Muscle of leg (tissue), 11 donors: ENCODE data around the gene CD14. TPM values are rescaled to one million over a fixed set of nuclear protein-coding genes. Genes with fewer than 3 reads are reported as not detected.
A peak's percentile ranks its signal among the peaks of the same experiment; 100 is the strongest.
"Not testable (repeated sequence)": the region's sequence is repeated elsewhere in the genome, so short reads cannot be mapped to it uniquely, and the experiment has no call there.

Experiments used
- DNase-seq: peaks from one replicate; pipeline ENCODE4 v3.0.0; 2013
- H3K27ac ChIP-seq: one replicate; pipeline ENCODE4 v1.5.1; 2013; ENCODE audit warnings: mild to moderate bottlenecking, low read length, control low read depth
- H3K27me3 ChIP-seq: one replicate; pipeline ENCODE4 v1.6.1; 2013; ENCODE audit warnings: low read length; ENCODE audit not compliant: control insufficient read depth, insufficient read depth
- H3K36me3 ChIP-seq: one replicate; pipeline ENCODE4 v1.6.1; 2013; ENCODE audit warnings: low read length; ENCODE audit not compliant: control insufficient read depth, insufficient read depth
- H3K4me1 ChIP-seq: one replicate; pipeline ENCODE4 v1.6.1; 2013; ENCODE audit warnings: low read length; ENCODE audit not compliant: control insufficient read depth, insufficient read depth
- H3K4me3 ChIP-seq: one replicate; pipeline ENCODE4 v1.5.1; 2013; ENCODE audit warnings: low read length, control low read depth
- H3K9me3 ChIP-seq: replicated peaks from 2 replicates; pipeline ENCODE4 v1.6.1; 2013; ENCODE audit warnings: low read depth, low read length; ENCODE audit not compliant: control insufficient read depth
- WGBS: methylation state at CpG from one replicate; pipeline ENCODE4 v1.1.5; 2013; ENCODE audit warnings: missing lambda C conversion rate; ENCODE audit not compliant: insufficient coverage; 5-methylcytosine and 5-hydroxymethylcytosine counted together
- polyA plus RNA-seq, 8 donors: library from polyadenylated mRNA; unstranded; fragments of 120-200 nt; gene quantifications; one replicate each; pipeline versions ENCODE4 v1.2.1 to v1.2.3, GENCODE V29; 2013; ENCODE audit warnings: inconsistent platforms in 1 of 8, low replicate concordance in 1 of 8; ENCODE audit not compliant: insufficient read length in 8 of 8, insufficient read depth in 1 of 8
- total RNA-seq: library from RNA; stranded (reverse); fragments of 120-200 nt; gene quantifications from one replicate; pipeline ENCODE4 v1.2.4, GENCODE V29; 2013

Gene CD14
- total and polyA plus RNA-seq, 9 donors, result 21.0 to 32.8 (median 29.6) TPM

DNA sequence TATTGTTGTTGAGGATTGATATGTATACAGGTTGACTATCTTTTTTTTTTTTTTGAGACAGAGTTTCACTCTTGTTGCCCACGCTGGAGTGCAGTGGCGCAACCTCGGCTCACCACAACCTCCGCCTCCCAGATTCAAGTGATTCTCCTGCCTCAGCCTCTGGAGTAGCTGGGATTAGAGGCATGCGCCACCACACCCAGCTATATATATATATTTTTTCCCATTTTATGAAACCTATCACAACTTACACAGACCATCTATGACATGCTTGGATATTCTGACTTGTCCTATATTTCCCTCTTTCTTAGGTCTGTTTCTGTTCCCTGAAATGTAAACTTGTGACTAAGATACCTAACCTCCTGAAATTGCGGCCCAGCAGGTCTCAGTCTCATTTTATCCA, 5.0 kb downstream of the CD14 start:
- 83% methylated on average over 3 of the region's 6 CpGs for WGBS
- peaks cover 5% of the 10 kb centered on the region for H3K9me3 ChIP-seq

DNA sequence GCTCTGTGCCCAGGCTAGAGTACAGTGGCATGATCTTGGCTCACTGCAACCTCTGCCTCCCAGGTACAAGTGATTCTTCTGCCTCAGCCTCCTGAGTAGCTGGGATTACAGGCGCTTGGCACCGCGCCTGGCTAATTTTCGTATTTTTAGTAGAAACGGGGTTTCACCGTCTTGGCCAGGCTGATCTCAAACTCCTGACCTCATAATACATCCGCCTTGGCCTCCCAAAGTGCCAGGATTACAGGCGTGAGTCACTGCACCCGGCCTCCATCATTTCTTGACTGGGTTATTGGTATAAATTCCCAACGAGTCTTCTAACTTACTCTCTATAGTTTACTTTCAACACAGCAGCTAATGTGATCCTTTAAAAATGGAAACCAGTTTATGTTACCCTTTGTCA, 8.1 kb downstream of the CD14 start:
- H3K27ac ChIP-seq, H3K27me3 ChIP-seq: not testable (repeated sequence)
- WGBS, result 100% methylated on average over 4 of the region's 10 CpGs

More for the DNA sequence above, 5.0 kb downstream of the CD14 start:
- no peak for DNase-seq
- no peak overlapping the region for H3K4me3 ChIP-seq
- H3K27me3 ChIP-seq, result peaks cover 25% of the 10 kb centered on the region
- H3K36me3 ChIP-seq, result no peaks in the 10 kb centered on the region
- H3K27ac ChIP-seq, result no peak overlapping the region
- H3K4me1 ChIP-seq, result peaks cover 11% of the 10 kb centered on the region

DNA sequence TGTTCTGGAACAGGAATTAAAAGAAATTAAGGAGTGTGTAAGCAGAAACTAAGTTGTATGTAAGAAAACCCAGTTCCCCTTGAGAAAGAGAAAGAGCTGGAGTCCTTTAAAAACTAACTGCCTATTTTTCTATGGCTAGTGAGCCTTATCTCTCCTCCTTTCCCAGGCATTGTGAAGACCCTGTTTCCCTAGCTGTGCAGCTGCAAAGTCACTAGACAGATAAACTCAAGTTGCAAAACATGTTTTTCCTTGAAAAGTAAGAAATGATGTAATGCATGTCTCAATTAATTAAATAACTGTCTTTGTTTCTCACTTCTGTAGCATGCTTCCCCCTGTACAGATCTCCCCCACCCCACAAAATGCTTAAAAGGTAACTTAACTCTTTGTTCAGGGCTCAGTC, 9.9 kb downstream of the CD14 start:
- DNase-seq, H3K4me3 ChIP-seq, H3K27ac ChIP-seq, H3K4me1 ChIP-seq, H3K9me3 ChIP-seq, H3K36me3 ChIP-seq, H3K27me3 ChIP-seq: not testable (repeated sequence)

More for the DNA sequence above, 8.1 kb downstream of the CD14 start:
- not testable (repeated sequence) for H3K4me1 ChIP-seq, H3K36me3 ChIP-seq, H3K4me3 ChIP-seq, DNase-seq, H3K9me3 ChIP-seq

DNA sequence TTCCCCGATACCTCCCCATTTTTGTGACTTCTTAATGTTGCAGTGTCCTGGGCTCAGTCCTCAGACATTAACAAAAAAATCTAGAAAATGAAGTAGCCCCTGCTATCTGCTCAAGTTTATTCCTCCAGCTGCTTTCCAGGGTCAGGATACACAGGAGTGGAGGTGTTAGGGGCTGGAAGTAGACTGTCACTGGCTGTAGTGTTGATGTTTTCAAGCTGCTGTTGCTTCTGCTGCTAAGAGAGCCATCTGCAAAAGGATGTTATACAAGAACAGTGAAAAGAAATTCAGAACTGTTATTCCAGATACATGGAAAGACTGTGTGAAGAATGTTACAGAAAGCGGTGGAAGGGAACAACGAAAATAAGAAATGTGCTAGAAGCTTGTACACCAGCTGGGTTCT, 10.7 kb downstream of the CD14 start:
- Histone ChIP-seq H3K27me3 (no peaks in the 10 kb centered on the region), H3K36me3 (no peaks in the 10 kb centered on the region), H3K4me1 (no peaks in the 10 kb centered on the region), H3K9me3 (no peaks in the 10 kb centered on the region), H3K4me3 (no peak overlapping the region), H3K27ac (no peak overlapping the region)
- WGBS, result 85% methylated on average over 2 of the region's 3 CpGs
- DNase-seq, result no peak

DNA sequence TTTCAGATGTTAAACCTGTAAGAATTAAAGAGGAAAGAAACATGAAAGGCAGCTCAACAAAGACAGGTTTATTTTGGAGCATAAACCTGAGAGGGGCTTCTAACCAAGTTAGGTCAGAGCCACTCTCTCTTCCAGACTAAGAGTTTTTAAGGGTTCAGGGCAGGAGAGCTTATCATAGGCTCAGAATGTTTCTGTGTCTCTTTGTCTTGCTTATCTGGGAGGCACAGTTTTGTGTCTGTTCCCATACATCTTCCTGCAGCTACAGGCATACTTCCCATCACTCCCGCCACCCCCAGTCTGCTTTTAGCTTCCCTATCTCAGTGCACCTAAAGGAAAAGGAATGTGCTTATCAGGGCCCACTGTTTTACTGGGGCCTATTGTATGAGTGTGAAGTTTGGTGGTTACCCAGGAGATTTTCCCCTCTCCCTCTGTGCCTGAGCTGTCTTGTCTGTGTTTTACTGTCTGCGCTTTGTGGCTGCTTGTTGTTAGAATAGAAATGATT, 21.9 kb downstream of the CD14 start:
- WGBS, result no CpG with 5 or more reads among the region's 2 CpGs

DNA sequence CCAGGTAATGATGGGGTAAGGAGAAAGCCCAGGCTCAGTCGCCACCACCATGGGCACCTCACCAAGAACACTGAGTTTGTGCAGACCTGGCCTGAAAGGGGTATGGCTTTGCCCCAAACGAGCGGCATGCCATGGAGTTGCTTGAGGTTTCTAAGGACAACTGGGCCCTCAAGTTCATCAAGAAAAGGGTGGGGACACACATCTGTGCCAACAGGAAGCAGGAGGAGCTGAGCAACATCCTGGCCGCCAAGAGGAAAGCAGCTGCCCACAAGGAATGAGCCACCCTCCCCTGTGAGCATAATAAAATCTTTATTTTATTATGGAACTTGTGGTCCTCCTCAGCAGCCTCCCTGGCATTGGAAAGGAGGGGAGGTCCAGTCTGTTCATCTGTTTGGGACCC, 23.8 kb downstream of the CD14 start:
- Histone ChIP-seq H3K4me1 (no peaks in the 10 kb centered on the region), H3K4me3 (no peak overlapping the region), H3K27ac (peak overlapping the region; percentile 20), H3K27me3 (no peaks in the 10 kb centered on the region), H3K9me3 (no peaks in the 10 kb centered on the region), H3K36me3 (no peaks in the 10 kb centered on the region)
- WGBS, result 80% methylated on average over 1 of the region's 4 CpGs
- DNase-seq, result peak; percentile 64

More for the DNA sequence above, 21.9 kb downstream of the CD14 start:
- no peak overlapping the region for H3K4me3 ChIP-seq
- no peaks in the 10 kb centered on the region for H3K4me1 ChIP-seq
- H3K27ac ChIP-seq, result peak overlapping the region; percentile 20
- H3K36me3 ChIP-seq, result no peaks in the 10 kb centered on the region
- no peaks in the 10 kb centered on the region for H3K9me3 ChIP-seq
- no peak for DNase-seq
- H3K27me3 ChIP-seq, result no peaks in the 10 kb centered on the region

DNA sequence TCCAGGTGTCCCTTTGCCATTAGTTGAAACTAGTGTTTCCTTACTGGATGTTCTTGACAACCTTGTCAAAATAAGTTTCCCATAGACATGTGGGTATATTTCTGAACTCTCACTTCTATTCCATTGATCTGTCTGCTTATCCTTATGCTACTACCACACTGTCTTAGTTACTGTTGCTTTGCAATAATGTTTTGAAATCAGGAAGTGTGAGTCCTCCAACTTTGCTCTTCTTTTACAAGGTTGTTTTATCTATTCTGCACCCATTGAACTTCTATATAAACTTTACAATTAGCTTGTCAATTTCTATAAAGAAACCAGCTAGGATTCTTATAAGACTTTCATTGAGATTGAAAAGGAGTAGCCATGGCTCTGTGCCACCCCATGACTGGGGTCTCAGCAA, 24.3 kb downstream of the CD14 start:
- no peak for DNase-seq
- no peak overlapping the region for H3K4me3 ChIP-seq
- peak overlapping the region; percentile 13 for H3K27ac ChIP-seq
- no peaks in the 10 kb centered on the region for H3K4me1 ChIP-seq
- H3K36me3 ChIP-seq, result no peaks in the 10 kb centered on the region
- no peaks in the 10 kb centered on the region for H3K27me3 ChIP-seq
- H3K9me3 ChIP-seq, result no peaks in the 10 kb centered on the region

DNA sequence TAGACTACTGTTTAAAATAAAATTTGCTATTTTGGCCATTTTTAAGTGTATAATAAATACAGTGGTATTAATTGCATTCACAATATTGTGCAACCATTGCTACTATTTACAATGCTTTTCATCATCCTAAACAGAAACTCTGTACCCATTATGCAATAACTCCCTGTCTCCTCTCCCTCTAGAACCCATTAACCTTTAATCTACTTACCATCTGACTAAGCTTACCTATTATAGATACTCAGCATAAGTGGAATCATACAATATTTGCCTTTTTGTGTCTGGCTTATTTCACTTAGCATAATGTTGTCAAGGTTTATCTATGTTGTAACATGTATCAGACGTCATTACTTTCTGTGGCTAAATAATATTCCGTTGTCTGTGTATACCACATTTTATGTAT, 25.9 kb downstream of the CD14 start:
- no CpG with 5 or more reads among the region's 2 CpGs for WGBS
- H3K36me3 ChIP-seq, result no peaks in the 10 kb centered on the region
- DNase-seq, result no peak
- no peaks in the 10 kb centered on the region for H3K9me3 ChIP-seq
- no peaks in the 10 kb centered on the region for H3K27me3 ChIP-seq
- no peak overlapping the region for H3K4me3 ChIP-seq
- no peak overlapping the region for H3K27ac ChIP-seq
- H3K4me1 ChIP-seq, result no peaks in the 10 kb centered on the region

DNA sequence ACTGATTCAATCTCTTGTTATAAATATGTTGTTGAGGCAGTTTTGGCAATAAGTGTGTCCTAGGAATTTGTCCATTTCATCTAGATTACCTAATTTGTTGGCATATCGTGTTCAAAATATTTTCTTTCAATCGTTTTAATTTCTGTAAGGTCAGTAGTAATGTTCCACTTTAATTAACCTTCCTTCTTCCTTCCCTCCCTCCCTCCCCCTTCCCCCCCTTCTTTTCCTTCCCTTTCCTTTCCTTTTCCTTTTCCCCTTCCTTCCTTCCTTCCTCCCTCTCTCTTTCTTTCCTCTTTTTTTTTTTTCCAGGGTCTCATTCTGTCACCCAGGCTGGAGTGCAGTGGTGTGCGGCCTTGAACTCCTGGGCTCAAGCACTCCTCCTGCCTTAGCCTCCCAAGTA, 27.1 kb downstream of the CD14 start:
- Histone ChIP-seq H3K27me3 (no peaks in the 10 kb centered on the region), H3K4me1 (no peaks in the 10 kb centered on the region), H3K36me3 (no peaks in the 10 kb centered on the region), H3K27ac (no peak overlapping the region), H3K4me3 (no peak overlapping the region), H3K9me3 (no peaks in the 10 kb centered on the region)
- no peak for DNase-seq
- WGBS, result no CpG with 5 or more reads among the region's 3 CpGs

DNA sequence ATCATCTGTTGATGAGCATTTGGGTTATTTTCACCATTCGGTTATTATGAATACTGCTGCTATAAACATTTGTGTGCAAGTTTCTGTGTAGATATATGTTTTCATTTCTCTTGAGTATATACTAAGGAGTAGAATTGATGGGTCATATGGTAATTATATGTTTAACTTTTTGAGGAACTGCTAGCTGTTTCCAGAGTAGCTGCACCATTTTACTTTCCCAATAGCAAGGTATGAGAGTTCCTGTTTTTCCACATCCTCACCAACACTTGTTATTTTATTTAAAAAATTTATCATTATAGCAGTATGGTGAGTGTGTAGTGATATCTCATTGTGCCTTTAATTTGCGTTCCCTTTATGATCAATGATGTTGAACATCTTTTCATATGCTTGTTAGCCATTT, 29.2 kb downstream of the CD14 start:
- Histone ChIP-seq H3K4me3 (no peak overlapping the region), H3K27ac (no peak overlapping the region), H3K36me3 (no peaks in the 10 kb centered on the region), H3K9me3 (no peaks in the 10 kb centered on the region), H3K27me3 (no peaks in the 10 kb centered on the region), H3K4me1 (no peaks in the 10 kb centered on the region)
- WGBS, result no CpG with 5 or more reads among the region's 2 CpGs
- DNase-seq, result no peak

DNA sequence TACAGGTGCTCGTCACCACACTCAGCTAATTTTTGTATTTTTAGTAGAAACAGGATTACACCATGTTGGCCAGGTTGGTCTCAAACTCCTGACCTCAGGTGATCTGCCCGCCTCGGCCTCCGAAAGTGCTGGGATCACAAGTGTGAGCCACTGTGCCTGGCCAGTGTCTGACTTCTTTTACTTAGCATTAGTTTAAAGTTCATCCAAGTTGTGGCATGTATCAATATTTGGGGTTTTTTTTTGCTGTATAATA, 29.6 kb downstream of the CD14 start:
- not testable (repeated sequence) for H3K4me3 ChIP-seq, DNase-seq, H3K27me3 ChIP-seq, H3K4me1 ChIP-seq, H3K27ac ChIP-seq, H3K36me3 ChIP-seq, H3K9me3 ChIP-seq
- WGBS, result no CpG with 5 or more reads among the region's 4 CpGs
